ENCODE results near the gene GARIN5A. TPM values are rescaled to one million over a fixed set of nuclear protein-coding genes. Genes with fewer than 3 reads are reported as not detected.

Gene GARIN5A
- total and polyA plus RNA-seq, 2 of the 8 experiments (the other 6 are each of a cell fraction or from before 2014, with no cell fraction given) = 9.1 to 18.5 TPM

DNA sequence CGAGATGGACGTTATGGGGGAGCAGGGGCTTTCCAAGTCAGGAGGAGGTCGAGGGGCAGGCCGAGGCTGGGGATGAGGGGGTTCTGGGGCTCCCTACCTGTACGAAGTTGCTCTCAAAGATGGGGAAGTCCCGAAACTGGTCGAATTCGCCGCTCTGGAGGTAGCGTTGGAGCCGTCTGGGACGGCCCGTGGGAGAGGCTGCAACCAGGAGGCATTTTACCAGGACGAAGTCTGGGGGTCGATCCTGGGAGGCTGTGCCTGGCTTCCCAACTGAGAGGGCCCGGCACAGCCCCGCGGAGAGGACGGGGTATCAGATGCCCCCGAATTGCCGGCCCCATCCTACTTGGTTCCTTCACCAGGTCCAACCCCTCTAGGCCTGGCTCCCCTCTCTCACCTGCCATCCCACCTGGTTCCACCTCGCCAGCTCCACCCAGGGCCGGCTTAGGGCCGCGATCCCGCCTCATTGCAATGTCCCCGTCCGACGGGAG lies 868 bp downstream of the GARIN5A start:
- Histone ChIP-seq H3K4me2 (ENCODE audit: insufficient read depth in 1 of 2, low read depth in 2 of 2, low read length in 2 of 2) (peak overlapping the region; percentile 19 to 59), H3K14ac (ENCODE audit: insufficient read length) (no peak overlapping the region), H3K9ac (replicated peaks in 1 of 4; ENCODE audit: extremely low read depth in 1 of 4, low read depth in 3 of 4, low read length in 3 of 4) (no peak overlapping the region), H2AFZ (ENCODE audit: low read length) (no peak overlapping the region; the same call in 1 of the 2 replicates), H3K79me2 (ENCODE audit: control insufficient read depth in 1 of 2, insufficient read depth in 2 of 2, low read length in 2 of 2) (peaks cover 4 to 16% of the 10 kb centered on the region in 2 experiments; a peak in 3 of 4 replicates), H4K91ac (replicated peaks; ENCODE audit: insufficient read length, low read length) (peak overlapping the region; percentile 25), H3K23ac (ENCODE audit: insufficient read length) (no peak overlapping the region), H3K27ac (ENCODE audit: low read depth, low read length) (no peak overlapping the region), H2BK5ac (ENCODE audit: low read depth, low read length) (no peak overlapping the region), H2BK20ac (ENCODE audit: low read length) (no peak overlapping the region), H3K4ac (replicated peaks; ENCODE audit: insufficient read length, low read depth, low read length) (no peak overlapping the region), H3K79me1 (ENCODE audit: low read depth, low read length) (peaks cover 10% of the 10 kb centered on the region), H3K18ac (ENCODE audit: extremely low read depth, low read length) (no peak overlapping the region), H3K23me2 (ENCODE audit: low read depth, low read length) (peaks cover 2% of the 10 kb centered on the region; the same call in 1 of the 2 replicates), H4K8ac (ENCODE audit: extremely low read depth, insufficient read depth, low read length) (peak overlapping the region; percentile 95), H4K5ac (ENCODE audit: insufficient read length, low read depth, low read length) (no peak overlapping the region), H2BK15ac (ENCODE audit: low read length) (no peak overlapping the region), H3K4me3 (ENCODE audit: extremely low read depth in 1 of 4, insufficient read depth in 2 of 4, low read depth in 3 of 4, low read length in 4 of 4) (peak overlapping the region in 2 of 4 experiments; percentile 79 to 92; a peak in 4 of 8 replicates), H3K56ac (replicated peaks; ENCODE audit: insufficient read length, low read depth, low read length) (no peak overlapping the region), H3K4me1 (replicated peaks in 1 of 4; ENCODE audit: control insufficient read depth in 3 of 4, insufficient read depth in 4 of 4, low read length in 3 of 4) (no peaks in the 10 kb centered on the region), H3K9me3 (ENCODE audit: insufficient read depth in 2 of 2, low read depth in 1 of 2, low read length in 1 of 2) (peaks cover 3 to 6% of the 10 kb centered on the region in 2 experiments; a peak in 3 of 4 replicates), H2BK12ac (ENCODE audit: low read depth, low read length) (no peak overlapping the region), H3K36me3 (ENCODE audit: control insufficient read depth in 2 of 4, insufficient read depth in 4 of 4, low read length in 3 of 4) (peaks cover 2 to 27% (median 7%) of the 10 kb centered on the region in 4 experiments; a peak in 5 of 8 replicates), H3K27me3 (replicated peaks in 1 of 4; ENCODE audit: control insufficient read depth in 3 of 4, extremely low read depth in 1 of 4, insufficient read depth in 3 of 4, low read length in 3 of 4) (no peaks in the 10 kb centered on the region; a peak in 1 of 7 replicates), H4K20me1 (replicated peaks in 1 of 2; ENCODE audit: control insufficient read depth in 1 of 2, insufficient read depth in 2 of 2, low read length in 2 of 2) (peaks cover 6 to 8% of the 10 kb centered on the region in 2 experiments), H2AK5ac (ENCODE audit: low read depth, low read length) (no peak overlapping the region), H2BK120ac (replicated peaks; ENCODE audit: low read depth, low read length) (no peak overlapping the region)
- CTCF ChIA-PET (ENCODE audit: partially characterized antibody) = interaction anchor here (1.1 to 3.8 kb wide), 4 partner anchors 9 to 446 kb away, joined by 3 to 21 read pairs (median 4); no protein-coding TSS in a partner anchor
- no peak for DNase-seq (ENCODE audit: low read depth in 1 of 2, low spot score in 2 of 2)
- POLR2A ChIA-PET (ENCODE audit: partially characterized antibody) = interaction anchor here (0.6 to 2.7 kb wide), 6 partner anchors 10 to 51 kb away, joined by 3 to 12 read pairs (median 5); no protein-coding TSS in a partner anchor
- WGBS, 2 experiments (ENCODE audit: extremely low coverage in 1 of 2, insufficient coverage in 1 of 2, insufficient read length in 1 of 2, insufficient replicate concordance in 2 of 2, low coverage in 1 of 2, low lambda C conversion rate in 2 of 2, missing lambda C conversion rate in 1 of 2) = 77% methylated on average over 29 of the region's 29 CpGs; no CpG with 5 or more reads in 1 of the 2 experiments
- TF ChIP-seq KDM1A (IDR thresholded peaks at IDR 0.05; ENCODE audit: borderline replicate concordance, low read length) (peak; percentile 10; the same call in 1 of the 2 replicates), KDM4A (IDR thresholded peaks at IDR 0.05; ENCODE audit: low read depth, low read length, severe bottlenecking) (peak; percentile 35), CEBPB (IDR thresholded peaks at IDR 0.05; ENCODE audit: low read depth, low read length) (no peak)
- no peak for FAIRE-seq
